ENCODE results near the gene C14orf132. TPM values are rescaled to one million over a fixed set of nuclear protein-coding genes. Genes with fewer than 3 reads are reported as not detected.

Gene C14orf132
- total RNA-seq, 6 donors from 2014 or later = 36.7 to 64.6 (median 59.6) TPM

- no peak overlapping the region for H3K27ac ChIP-seq
- H3K36me3 ChIP-seq = peaks cover 0 to 32% (median 24%) of the 10 kb centered on the region in 4 donors
- no peaks in the 10 kb centered on the region for H3K27me3 ChIP-seq
- no peak overlapping the region for H3K4me3 ChIP-seq
- DNase-seq (peak; percentile 37 to 46), ATAC-seq (ENCODE audit: low FRiP score in 2 of 2) (no peak)
- no peaks in the 10 kb centered on the region for H3K9me3 ChIP-seq
- TF ChIP-seq POLR2AphosphoS5 (IDR thresholded peaks at IDR 0.05) (no peak), CTCF (IDR thresholded peaks at IDR 0.05) (no peak), POLR2A (IDR thresholded peaks at IDR 0.05) (no peak), EP300 (IDR thresholded peaks at IDR 0.05) (no peak)
- H3K4me1 ChIP-seq = peaks cover 0 to 23% (median 4%) of the 10 kb centered on the region in 4 donors
- WGBS, 2 donors = 56 to 74% methylated on average over 8 to 12 of the region's 12 CpGs
Observed at GRCh38 chr14:96090441-96091148, 51.4 kb downstream of the C14orf132 start.

- H3K36me3 ChIP-seq = peaks cover 0 to 32% (median 24%) of the 10 kb centered on the region in 4 donors
- peaks cover 3 to 29% (median 9%) of the 10 kb centered on the region in 4 donors for H3K4me1 ChIP-seq
- WGBS, 2 donors = 81% methylated on average over 15 of the region's 15 CpGs; no CpG with 5 or more reads in 1 of the 2 donors
- H3K9me3 ChIP-seq = no peaks in the 10 kb centered on the region
- H3K4me3 ChIP-seq = no peak overlapping the region
- ATAC-seq (ENCODE audit: low FRiP score in 2 of 2) = no peak
- no peak overlapping the region for H3K27ac ChIP-seq
- TF ChIP-seq POLR2AphosphoS5 (IDR thresholded peaks at IDR 0.05) = no peak
- no peak for TF ChIP-seq EP300 (IDR thresholded peaks at IDR 0.05)
- no peak for TF ChIP-seq POLR2A (IDR thresholded peaks at IDR 0.05)
- TF ChIP-seq CTCF (IDR thresholded peaks at IDR 0.05) = no peak
- DNase-seq = peak; percentile 18 to 42
- H3K27me3 ChIP-seq = no peaks in the 10 kb centered on the region
Observed at GRCh38 chr14:96091149-96091693, 52.1 kb downstream of the C14orf132 start.

GRCh38 chr14:96091941-96092411 is 52.8 kb downstream of the C14orf132 start:
- H3K36me3 ChIP-seq = peaks cover 0 to 27% (median 19%) of the 10 kb centered on the region in 4 donors
- H3K4me3 ChIP-seq = no peak overlapping the region
- TF ChIP-seq POLR2A (IDR thresholded peaks at IDR 0.05) (no peak), EP300 (IDR thresholded peaks at IDR 0.05) (no peak), POLR2AphosphoS5 (IDR thresholded peaks at IDR 0.05) (no peak), CTCF (IDR thresholded peaks at IDR 0.05) (no peak)
- DNase-seq (peak; percentile 14 to 47), ATAC-seq (ENCODE audit: low FRiP score in 2 of 2) (no peak)
- H3K4me1 ChIP-seq = peaks cover 4 to 31% (median 13%) of the 10 kb centered on the region in 4 donors
- H3K9me3 ChIP-seq = no peaks in the 10 kb centered on the region
- no peaks in the 10 kb centered on the region for H3K27me3 ChIP-seq
- 82 to 85% methylated on average over 13 of the region's 13 CpGs for WGBS, 2 donors
- no peak overlapping the region for H3K27ac ChIP-seq

DNA sequence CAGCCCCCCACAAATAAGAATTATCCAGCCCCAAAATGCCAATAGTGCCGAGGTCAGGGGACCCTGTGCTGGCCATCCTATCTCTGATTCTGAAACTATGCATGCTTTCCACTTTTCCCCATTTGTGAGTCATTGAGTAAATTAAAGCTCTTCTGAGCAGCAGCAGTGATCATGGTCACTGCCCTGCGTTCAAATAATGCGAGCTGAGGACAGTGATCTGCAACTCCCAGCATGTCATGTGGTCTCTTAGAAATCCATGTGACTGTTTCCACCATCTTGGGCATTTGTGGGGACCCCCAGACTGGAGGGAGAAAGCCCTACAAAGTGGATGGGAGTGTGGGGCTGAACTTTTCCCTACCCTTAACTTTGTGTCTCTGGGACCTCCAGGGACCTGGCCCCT is 53.8 kb downstream of the C14orf132 start:
- peaks cover 0 to 18% (median 10%) of the 10 kb centered on the region in 4 donors for H3K36me3 ChIP-seq
- no peaks in the 10 kb centered on the region for H3K27me3 ChIP-seq
- no peak overlapping the region for H3K27ac ChIP-seq
- TF ChIP-seq CTCF (IDR thresholded peaks at IDR 0.05) (no peak), POLR2A (IDR thresholded peaks at IDR 0.05) (no peak), EP300 (IDR thresholded peaks at IDR 0.05) (no peak), POLR2AphosphoS5 (IDR thresholded peaks at IDR 0.05) (no peak)
- 72 to 81% methylated on average over 3 of the region's 3 CpGs for WGBS, 2 donors
- no peaks in the 10 kb centered on the region for H3K9me3 ChIP-seq
- DNase-seq (peak in 1 of 2 donors; percentile 2), ATAC-seq (ENCODE audit: low FRiP score in 2 of 2) (no peak)
- H3K4me3 ChIP-seq = no peak overlapping the region
- H3K4me1 ChIP-seq = peaks cover 4 to 31% (median 13%) of the 10 kb centered on the region in 4 donors
